ENCODE measurements around the gene CPNE2.

CPNE2 gene

GRCh38 chr16:57192720-57193486, 100.5 kb downstream of the CPNE2 start:
- no peak for DNase-seq (ENCODE audit: extremely low read depth, low read depth)

GRCh38 chr16:57194512-57194911, 102.1 kb downstream of the CPNE2 start:
- TF ChIP-seq CTCF (IDR thresholded peaks at IDR 0.05; ENCODE audit: low read depth, low read length, missing control alignments) = no peak
- peak; percentile 70 for DNase-seq (ENCODE audit: extremely low read depth, low read depth)
- no peak overlapping the region for H3K4me3 ChIP-seq (replicated peaks; ENCODE audit: low read depth, low read length)

More at GRCh38 chr16:57192720-57193486, 100.5 kb downstream of the CPNE2 start:
- TF ChIP-seq CTCF (IDR thresholded peaks at IDR 0.05; ENCODE audit: low read depth, low read length, missing control alignments) = no peak
- no peak overlapping the region for H3K4me3 ChIP-seq (replicated peaks; ENCODE audit: low read depth, low read length)

GRCh38 chr16:57196286-57196685, 103.9 kb downstream of the CPNE2 start:
- TF ChIP-seq CTCF (IDR thresholded peaks at IDR 0.05; ENCODE audit: low read depth, low read length, missing control alignments) = no peak
- H3K4me3 ChIP-seq (replicated peaks; ENCODE audit: low read depth, low read length) = no peak overlapping the region
- no peak for DNase-seq (ENCODE audit: extremely low read depth, low read depth)

GRCh38 chr16:57196753-57197152, 104.4 kb downstream of the CPNE2 start:
- H3K4me3 ChIP-seq (replicated peaks; ENCODE audit: low read depth, low read length) = no peak overlapping the region
- no peak for DNase-seq (ENCODE audit: extremely low read depth, low read depth)
- no peak for TF ChIP-seq CTCF (IDR thresholded peaks at IDR 0.05; ENCODE audit: low read depth, low read length, missing control alignments)

Measured in HFF-Myc (cell line).